ENCODE measurements around the gene SIPA1L2.

Gene SIPA1L2

DNA sequence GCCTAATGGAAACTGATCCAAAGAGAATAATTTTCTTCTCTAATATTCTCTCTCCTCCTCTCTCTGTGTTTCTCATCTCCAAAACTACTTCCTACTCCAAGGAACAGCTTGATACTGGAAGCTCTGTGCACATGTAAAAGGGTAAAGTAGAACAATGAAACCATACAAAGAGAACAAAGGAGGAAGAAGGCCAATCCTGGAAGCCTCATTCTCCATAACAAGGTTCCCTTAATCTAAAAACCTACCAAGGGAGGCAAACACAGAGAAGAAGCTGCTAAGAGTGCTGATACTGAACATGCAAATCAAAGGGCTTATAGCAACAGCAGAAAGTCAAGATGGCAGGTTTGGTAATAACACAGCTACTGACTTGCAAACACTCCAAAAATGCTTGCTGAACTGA lies 44.4 kb downstream of the SIPA1L2 start:
- Histone ChIP-seq H3K9me3 (ENCODE audit: control insufficient read depth, insufficient read depth, low read depth, low read length) (no peaks in the 10 kb centered on the region), H3K27ac (ENCODE audit: extremely low read depth, low read depth, low read length) (no peak overlapping the region), H3K4me3 (ENCODE audit: low read depth, low read length) (no peak overlapping the region), H3K4me1 (ENCODE audit: control insufficient read depth, insufficient read depth, low read length) (peaks cover 12% of the 10 kb centered on the region), H3K36me3 (ENCODE audit: control insufficient read depth in 2 of 2, insufficient read depth in 1 of 2, low read length in 2 of 2) (no peaks in the 10 kb centered on the region)
- POLR2A ChIA-PET: no interaction called here
- TF ChIP-seq ZNF660 (tag by site-specific recombination; IDR thresholded peaks at IDR 0.05) (0 out of 2 replicates have a peak, but pooled peaks have one; percentile 32), YY1 (tag by site-specific recombination; IDR thresholded peaks at IDR 0.05) (no peak)
- CTCF ChIA-PET: interaction anchor here (0.5 to 1.5 kb wide), 4 partner anchors 15 to 111 kb away, joined by 3 to 6 read pairs (median 4); no protein-coding TSS in a partner anchor

DNA sequence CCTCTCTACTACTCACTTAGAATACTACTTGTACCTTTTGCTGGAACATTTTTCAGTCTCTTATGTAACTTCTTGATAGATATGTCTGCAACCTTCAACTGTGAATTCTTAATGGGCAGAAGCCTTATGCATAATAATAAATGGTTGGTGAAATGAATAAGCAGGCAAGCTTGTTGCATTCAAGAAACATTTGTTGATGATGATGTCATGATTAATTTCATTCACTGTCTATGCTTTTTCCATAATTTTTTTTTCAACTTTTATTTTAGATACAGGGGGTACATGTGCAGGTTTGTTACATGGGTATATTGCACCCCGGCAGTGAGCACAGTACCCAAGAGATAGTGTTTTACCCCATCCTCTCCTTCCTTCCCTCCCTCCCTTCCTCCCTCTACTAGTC lies 48.0 kb downstream of the SIPA1L2 start:
- no peaks in the 10 kb centered on the region for H3K36me3 ChIP-seq (ENCODE audit: control insufficient read depth in 2 of 2, insufficient read depth in 1 of 2, low read length in 2 of 2)
- peak; percentile 58 for TF ChIP-seq SCRT2 (tag by site-specific recombination; IDR thresholded peaks at IDR 0.05)
- no peak for TF ChIP-seq ZNF394 (tag by site-specific recombination; IDR thresholded peaks at IDR 0.05; ENCODE audit: borderline replicate concordance)
- TF ChIP-seq, protein P1, sequence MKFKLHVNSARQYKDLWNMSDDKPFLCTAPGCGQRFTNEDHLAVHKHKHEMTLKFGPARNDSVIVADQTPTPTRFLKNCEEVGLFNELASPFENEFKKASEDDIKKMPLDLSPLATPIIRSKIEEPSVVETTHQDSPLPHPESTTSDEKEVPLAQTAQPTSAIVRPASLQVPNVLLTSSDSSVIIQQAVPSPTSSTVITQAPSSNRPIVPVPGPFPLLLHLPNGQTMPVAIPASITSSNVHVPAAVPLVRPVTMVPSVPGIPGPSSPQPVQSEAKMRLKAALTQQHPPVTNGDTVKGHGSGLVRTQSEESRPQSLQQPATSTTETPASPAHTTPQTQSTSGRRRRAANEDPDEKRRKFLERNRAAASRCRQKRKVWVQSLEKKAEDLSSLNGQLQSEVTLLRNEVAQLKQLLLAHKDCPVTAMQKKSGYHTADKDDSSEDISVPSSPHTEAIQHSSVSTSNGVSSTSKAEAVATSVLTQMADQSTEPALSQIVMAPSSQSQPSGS (tag by site-specific recombination; IDR thresholded peaks at IDR 0.05; ENCODE audit: low read depth): peak; percentile 93
- no peak overlapping the region for H3K4me3 ChIP-seq (ENCODE audit: low read depth, low read length)
- POLR2A ChIA-PET: interaction anchor here (1.2 kb wide), 1 partner anchor 46 kb away, joined by 3 read pairs; no protein-coding TSS in a partner anchor
- H3K9me3 ChIP-seq (ENCODE audit: control insufficient read depth, insufficient read depth, low read depth, low read length): no peaks in the 10 kb centered on the region
- CTCF ChIA-PET: interaction anchor here (1.5 kb wide), 1 partner anchor 13 kb away, joined by 3 read pairs; no protein-coding TSS in a partner anchor
- H3K27ac ChIP-seq (ENCODE audit: extremely low read depth, low read depth, low read length): no peak overlapping the region
- peaks cover 18% of the 10 kb centered on the region for H3K4me1 ChIP-seq (ENCODE audit: control insufficient read depth, insufficient read depth, low read length)

Measured in HEK293 (cell line).